Measurements from ENCODE around the gene HIF1A.
A peak's percentile ranks its signal among the peaks of the same experiment; 100 is the strongest.
"Not testable (repeated sequence)": the region's sequence is repeated elsewhere in the genome, so short reads cannot be mapped to it uniquely, and the experiment has no call there.

Gene HIF1A

DNA sequence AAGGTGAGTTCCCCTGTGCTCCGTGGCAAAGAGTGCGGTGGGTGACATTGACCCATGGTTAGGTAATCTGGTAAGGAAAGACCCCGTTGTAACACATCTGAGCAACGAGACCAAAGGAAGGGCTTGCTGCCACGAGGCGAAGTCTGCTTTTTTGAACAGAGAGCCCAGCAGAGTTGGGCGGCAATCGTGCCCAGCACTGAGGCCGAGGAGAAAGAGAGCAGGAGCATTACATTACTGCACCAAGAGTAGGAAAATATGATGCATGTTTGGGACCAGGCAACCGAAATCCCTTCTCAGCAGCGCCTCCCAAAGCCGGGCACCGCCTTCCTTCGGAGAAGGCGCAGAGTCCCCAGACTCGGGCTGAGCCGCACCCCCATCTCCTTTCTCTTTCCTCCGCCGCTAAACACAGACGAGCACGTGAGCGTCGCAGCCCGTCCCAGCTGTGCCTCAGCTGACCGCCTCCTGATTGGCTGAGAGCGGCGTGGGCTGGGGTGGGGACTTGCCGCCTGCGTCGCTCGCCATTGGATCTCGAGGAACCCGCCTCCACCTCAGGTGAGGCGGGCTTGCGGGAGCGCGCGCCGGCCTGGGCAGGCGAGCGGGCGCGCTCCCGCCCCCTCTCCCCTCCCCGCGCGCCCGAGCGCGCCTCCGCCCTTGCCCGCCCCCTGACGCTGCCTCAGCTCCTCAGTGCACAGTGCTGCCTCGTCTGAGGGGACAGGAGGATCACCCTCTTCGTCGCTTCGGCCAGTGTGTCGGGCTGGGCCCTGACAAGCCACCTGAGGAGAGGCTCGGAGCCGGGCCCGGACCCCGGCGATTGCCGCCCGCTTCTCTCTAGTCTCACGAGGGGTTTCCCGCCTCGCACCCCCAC lies at the start of gene HIF1A:
Gene HIF1A, plus strand, starts transcription at position 684 of the 865 bp plus-strand sequence. CDS start 292 bp downstream, outside the sequence.
- DNase-seq (ENCODE audit: low read depth) = peak; percentile 96

- no peak for DNase-seq (ENCODE audit: low read depth)
Observed at GRCh38 chr14:61646366-61647116, 48.8 kb upstream of the HIF1A start.

DNA sequence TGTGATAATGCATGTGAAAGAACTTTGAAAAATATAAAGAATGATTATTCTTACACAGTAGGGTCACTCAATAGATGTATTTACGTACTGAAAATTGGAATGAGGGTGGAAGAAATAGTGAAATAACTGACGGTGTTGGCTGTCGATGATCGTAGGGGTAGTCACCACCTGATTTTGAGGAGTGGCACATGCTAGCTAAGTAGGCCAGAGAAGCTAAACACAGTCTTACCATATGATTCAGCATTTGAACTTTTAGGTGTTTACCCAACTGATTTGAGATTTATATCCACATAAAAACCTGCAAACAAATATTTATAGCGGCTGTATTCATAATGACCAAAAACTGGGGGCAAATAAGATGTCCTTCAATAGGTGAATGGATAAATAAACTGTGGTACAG lies 47.6 kb upstream of the HIF1A start:
- DNase-seq (ENCODE audit: low read depth) = no peak

GRCh38 chr14:61648377-61648776 lies 46.9 kb upstream of the HIF1A start:
- DNase-seq (ENCODE audit: low read depth) = no peak

DNA sequence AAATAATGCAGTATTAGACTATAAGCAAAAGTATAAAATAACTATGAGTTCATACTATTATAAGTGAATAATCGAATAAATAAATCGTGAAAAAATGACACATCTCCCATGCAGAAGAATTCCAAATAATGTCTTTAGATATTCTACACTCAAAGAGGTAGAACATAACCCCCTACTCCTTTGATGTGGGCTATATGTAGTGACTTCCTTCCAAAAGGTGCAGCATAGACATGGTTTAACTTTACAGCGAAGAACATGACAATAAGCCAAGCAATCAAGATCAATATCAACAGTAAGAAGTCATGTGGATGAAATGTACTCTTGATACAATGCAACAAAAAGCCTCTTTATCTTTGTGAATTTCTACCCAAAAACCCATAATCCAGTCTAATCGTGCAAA lies 46.0 kb upstream of the HIF1A start:
- no peak for DNase-seq (ENCODE audit: low read depth)

- no peak for DNase-seq (ENCODE audit: low read depth)
Observed at GRCh38 chr14:61651355-61651754, 44.0 kb upstream of the HIF1A start.

DNA sequence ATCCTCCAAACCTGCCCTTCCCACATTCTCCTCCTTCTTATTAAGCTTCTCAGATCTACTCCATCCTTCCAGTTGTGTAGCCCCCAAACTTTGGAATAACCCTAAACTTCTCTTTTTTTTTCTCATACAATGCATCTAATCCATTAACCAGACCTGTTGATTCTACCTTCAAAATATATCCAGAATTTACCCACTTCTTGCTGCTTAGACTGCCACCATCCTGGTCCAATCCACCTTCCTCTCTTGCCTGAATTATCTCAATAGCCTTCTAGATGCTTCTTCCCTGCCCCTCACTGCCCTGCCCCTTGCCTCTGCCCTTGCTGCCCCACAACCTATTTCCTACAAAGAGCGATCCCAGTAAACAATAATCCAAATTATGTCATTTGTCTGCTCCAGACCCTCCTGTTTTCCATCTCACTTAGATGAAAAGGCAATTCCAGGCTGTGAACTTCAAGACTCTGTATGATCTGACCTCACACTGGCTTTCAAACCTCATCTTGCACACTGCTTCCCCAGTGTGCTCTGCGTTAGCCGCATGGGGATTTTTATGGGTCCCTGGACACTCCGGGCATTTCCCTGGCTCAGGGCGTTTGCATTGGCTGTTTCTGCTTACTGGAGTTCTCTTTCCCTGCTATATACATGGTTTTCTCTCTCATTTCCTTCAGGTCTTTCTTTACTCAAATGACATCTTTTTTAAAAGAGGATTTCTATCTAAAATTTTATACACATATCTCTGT lies 42.6 kb upstream of the HIF1A start:
- DNase-seq (ENCODE audit: low read depth) = no peak

DNA sequence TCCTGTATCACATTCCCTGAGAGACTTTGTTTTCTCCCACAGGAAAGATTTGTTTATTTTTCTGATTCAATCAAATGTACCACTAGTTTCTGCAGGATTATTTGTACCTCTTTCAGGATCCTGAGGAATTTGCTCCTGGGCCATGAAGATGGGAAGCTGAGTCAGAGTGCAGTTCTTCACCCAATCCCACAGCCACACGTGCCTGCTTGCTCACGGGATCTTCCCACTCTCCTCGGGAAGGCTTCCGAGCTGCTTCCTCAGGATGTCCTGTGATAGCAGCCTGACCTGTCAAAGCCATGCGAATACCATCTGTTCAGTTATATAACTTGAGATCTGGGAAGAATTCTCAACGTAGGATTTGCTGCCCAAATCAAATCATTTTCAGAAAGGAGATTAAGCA lies 41.8 kb upstream of the HIF1A start:
- peak; percentile 33 for DNase-seq (ENCODE audit: low read depth)

GRCh38 chr14:61654026-61654425 lies 41.3 kb upstream of the HIF1A start:
- DNase-seq (ENCODE audit: low read depth) = no peak

DNA sequence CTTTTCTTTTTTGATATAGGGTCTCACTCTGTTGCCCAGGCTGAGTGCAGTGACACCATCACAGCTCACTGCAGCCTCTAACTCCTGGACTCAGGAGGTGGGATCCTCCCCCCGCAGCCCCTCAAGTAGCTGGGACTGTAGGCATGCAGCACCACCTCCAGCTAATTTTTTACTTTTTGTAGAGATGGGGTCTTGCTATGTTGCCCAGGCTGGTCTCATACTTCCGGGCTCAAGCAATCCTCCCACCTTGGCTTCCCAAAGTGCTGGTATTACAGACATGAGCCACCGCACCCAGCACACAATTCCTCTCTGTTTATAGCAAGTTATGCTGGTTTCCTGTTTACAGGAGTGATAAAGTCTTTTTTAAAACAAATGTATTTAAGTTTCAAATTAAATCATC lies 39.5 kb upstream of the HIF1A start:
- DNase-seq (ENCODE audit: low read depth) = no peak

- no peak for DNase-seq (ENCODE audit: low read depth)
Observed at GRCh38 chr14:61656341-61656740, 39.0 kb upstream of the HIF1A start.

GRCh38 chr14:61658111-61658510 lies 37.2 kb upstream of the HIF1A start:
- DNase-seq (ENCODE audit: low read depth) = not testable (repeated sequence)

- no peak for DNase-seq (ENCODE audit: low read depth)
Observed at GRCh38 chr14:61659582-61659981, 35.7 kb upstream of the HIF1A start.

DNA sequence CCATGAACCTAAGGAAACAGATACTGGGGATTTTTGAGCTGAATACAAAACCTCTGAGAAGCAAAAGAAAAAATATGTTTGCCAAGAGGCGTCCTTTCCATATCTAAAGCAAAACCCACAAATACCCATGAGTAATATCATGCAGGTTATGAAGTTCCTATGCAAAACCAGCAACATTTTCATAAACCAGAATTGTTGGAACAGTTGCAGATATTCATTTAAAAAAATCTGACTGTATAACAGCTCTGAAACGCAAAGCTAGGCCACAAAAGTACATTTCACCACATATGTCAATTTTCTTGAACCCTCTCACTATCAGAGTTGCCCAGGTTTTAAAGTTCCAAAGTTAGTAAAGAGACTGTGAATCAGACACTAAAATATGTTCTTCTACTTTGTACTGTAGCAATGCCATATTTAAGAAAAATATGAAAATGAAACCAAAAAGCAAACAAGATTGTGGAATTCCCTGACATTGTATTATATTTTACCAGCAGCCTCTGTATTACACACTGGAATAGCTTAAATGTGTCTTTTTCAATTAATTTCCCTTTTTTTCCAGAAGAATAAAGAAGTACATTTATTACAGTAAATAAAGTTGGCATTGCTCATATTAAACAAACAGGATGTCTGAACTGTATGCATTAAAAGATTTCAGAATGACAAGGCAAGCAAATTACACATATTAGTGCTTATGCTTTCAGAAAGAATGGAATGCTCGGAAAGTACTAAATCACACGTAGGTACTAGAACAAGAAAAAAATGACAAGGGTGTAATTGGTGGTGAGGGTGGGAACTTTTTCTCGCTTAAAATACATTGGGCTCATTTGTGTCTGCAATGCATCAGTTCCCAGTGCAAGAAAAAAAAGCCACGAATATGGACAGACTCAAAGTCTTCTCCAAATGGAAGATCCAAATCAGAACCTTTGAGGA lies 33.6 kb upstream of the HIF1A start:
- peak; percentile 30 for DNase-seq (ENCODE audit: low read depth)

DNA sequence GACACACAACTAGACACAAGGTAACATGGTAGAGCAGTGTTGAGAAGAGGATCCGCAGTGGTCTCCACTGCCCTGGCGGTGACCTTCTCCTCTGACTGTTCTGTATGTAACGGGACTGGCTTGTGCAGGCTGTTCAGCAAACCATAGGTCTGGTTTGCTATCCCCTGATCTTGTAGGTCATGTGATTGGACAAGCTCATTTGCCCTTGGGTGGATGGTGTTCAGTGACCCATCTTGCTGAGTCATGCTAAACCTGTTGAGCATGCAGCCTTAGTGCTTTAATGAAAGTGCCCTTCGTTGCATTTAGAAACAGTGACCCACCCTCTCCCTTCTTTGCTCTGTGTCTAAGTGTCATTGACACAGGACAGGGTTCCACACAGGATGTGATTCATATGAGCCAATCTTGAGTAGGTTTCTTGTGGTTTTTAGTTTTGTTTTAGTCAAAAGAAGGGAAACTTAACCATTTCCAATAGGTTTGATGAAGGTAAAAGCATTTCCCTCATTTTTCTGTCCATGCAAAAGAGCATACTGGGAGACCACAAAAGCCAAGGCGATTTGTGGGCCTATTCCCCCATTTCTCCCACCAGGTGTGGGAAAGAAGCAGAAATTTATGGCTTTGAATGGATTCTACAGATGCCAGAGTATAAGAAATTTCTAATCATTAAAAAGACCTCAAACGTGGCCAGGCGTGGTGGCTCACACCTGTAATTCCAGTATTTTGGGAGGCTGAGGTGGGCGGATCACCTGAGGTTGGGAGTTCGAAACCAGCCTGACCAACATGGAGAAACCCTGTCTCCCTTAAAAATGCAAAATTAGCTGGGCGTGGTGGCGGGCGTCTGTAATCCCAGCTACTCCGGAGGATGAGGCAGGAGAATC lies 32.6 kb upstream of the HIF1A start:
- DNase-seq (ENCODE audit: low read depth) = peak; percentile 64

GRCh38 chr14:61663312-61663979 lies 31.9 kb upstream of the HIF1A start:
- DNase-seq (ENCODE audit: low read depth) = no peak

- DNase-seq (ENCODE audit: low read depth) = no peak
Observed at GRCh38 chr14:61668282-61668681, 27.0 kb upstream of the HIF1A start.

GRCh38 chr14:61670576-61670975 lies 24.7 kb upstream of the HIF1A start:
- no peak for DNase-seq (ENCODE audit: low read depth)

GRCh38 chr14:61671082-61671481 lies 24.2 kb upstream of the HIF1A start:
- no peak for DNase-seq (ENCODE audit: low read depth)

DNA sequence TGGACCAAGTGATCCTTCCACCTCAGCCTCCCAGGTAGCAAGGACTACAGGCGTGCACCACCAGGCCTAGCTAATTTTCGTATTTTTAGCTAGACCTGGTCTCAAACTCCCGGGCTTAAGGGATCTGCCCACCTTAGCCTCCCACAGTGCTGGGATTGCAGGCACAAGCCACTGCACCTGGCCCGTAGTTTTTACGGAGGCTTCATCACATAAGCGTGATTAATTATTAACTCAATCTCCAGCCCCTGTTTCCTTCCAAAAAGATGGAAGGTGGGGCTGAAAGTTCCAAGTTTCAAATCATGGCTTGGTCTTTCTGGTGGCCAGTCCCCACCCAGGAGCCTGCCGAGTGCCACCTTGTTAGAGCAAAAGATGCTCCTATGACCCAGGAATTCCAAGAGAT lies 22.5 kb upstream of the HIF1A start:
- no peak for DNase-seq (ENCODE audit: low read depth)

Measured in HS-27A (cell line).